ENCODE data around the gene ALG3. TPM values are rescaled to one million over a fixed set of nuclear protein-coding genes. Genes with fewer than 3 reads are reported as not detected.

The ALG3 gene
- 68.5 and 68.8 TPM in 2 replicates for total RNA-seq (2021)
- Bru-seq, nascent RNA = percentile 72 among the genes with signal in this experiment
- BruChase-seq, experiment 1, labeled RNA remaining after a 2-hour chase = percentile 62 among the genes with signal in this experiment
- percentile 77 among the genes with signal in this experiment for BruChase-seq, experiment 2, labeled RNA remaining after a 6-hour chase
- long read RNA-seq, transcript ALG3-205 (9 exons, 1,533 nt) = minor isoform, 5 of 243 reads
- long read RNA-seq, transcript ALG3-201 (9 exons, 1,528 nt) = major isoform, 160 of 243 reads
- long read RNA-seq, partial matches to known transcripts = 8 of 243 reads
- long read RNA-seq, other reads (novel, unspliced or antisense) = 67 of 243 reads

GRCh38 chr3:184248454-184249411 is at the start of gene ALG3:
TSS of gene ALG3 (minus strand) at chr3:184248962. CDS start at chr3:184248940, 22 bp downstream.
- TF ChIP-seq EZH2 (IDR thresholded peaks at IDR 0.05; ENCODE audit: borderline replicate concordance, low read depth, low read length, poor library complexity, severe bottlenecking) (no peak), CTCF (conservative IDR thresholded peaks at IDR 0.05; ENCODE audit: low read depth, low read length) (no peak)
- ChIA-PET CTCF (no interaction called here), POLR2A (ENCODE audit: low non-redundant PET) (no interaction called here)
- no peaks in the 10 kb centered on the region for H3K4me1 ChIP-seq (ENCODE audit: insufficient read depth, low read length, poor library complexity, severe bottlenecking)
- no TSS peak for BruUV-seq (replicated peaks)
- H3K9me3 ChIP-seq (ENCODE audit: low read depth, low read length, poor library complexity, severe bottlenecking) = no peaks in the 10 kb centered on the region
- no peaks in the 10 kb centered on the region for H3K27me3 ChIP-seq (replicated peaks; ENCODE audit: insufficient read depth, low read depth, low read length, poor library complexity)
- H3K4me3 ChIP-seq (ENCODE audit: low read depth, low read length, poor library complexity, severe bottlenecking) = peak within 1 kb of the TSS; percentile 84
- peak; percentile 93 for DNase-seq (ENCODE audit: low spot score)
- H3K36me3 ChIP-seq (ENCODE audit: insufficient read depth, low read length, poor library complexity, severe bottlenecking) = peaks cover 18% of the 10 kb centered on the region
- peak within 1 kb of the TSS; percentile 94 for H3K27ac ChIP-seq (ENCODE audit: low read depth, low read length, poor library complexity, severe bottlenecking)
- intact Hi-C loops (cut with micrococcal nuclease; ENCODE audit: unreplicated experiment) = loop anchor here (2.0 to 5.0 kb wide), 2 partner anchors 116 to 354 kb away; no protein-coding TSS in a partner anchor

GRCh38 chr3:184296616-184297015 is 47.9 kb upstream of the ALG3 start:
- Histone ChIP-seq H3K4me1 (ENCODE audit: insufficient read depth, low read length, poor library complexity, severe bottlenecking) (peaks cover 9% of the 10 kb centered on the region), H3K4me3 (ENCODE audit: low read depth, low read length, poor library complexity, severe bottlenecking) (no peak overlapping the region), H3K27ac (ENCODE audit: low read depth, low read length, poor library complexity, severe bottlenecking) (no peak overlapping the region), H3K9me3 (ENCODE audit: low read depth, low read length, poor library complexity, severe bottlenecking) (no peaks in the 10 kb centered on the region), H3K27me3 (replicated peaks; ENCODE audit: insufficient read depth, low read depth, low read length, poor library complexity) (no peaks in the 10 kb centered on the region), H3K36me3 (ENCODE audit: insufficient read depth, low read length, poor library complexity, severe bottlenecking) (peaks cover 19% of the 10 kb centered on the region)
- no peak for DNase-seq (ENCODE audit: low spot score)
- BruUV-seq (replicated peaks) = no TSS peak
- intact Hi-C loops (cut with micrococcal nuclease; ENCODE audit: unreplicated experiment) = loop anchor here (5.0 kb wide), 1 partner anchor 124 kb away; the partner anchor contains the start of gene AP2M1
- CTCF ChIA-PET = interaction anchor here (0.7 kb wide), 1 partner anchor 14 kb away, joined by 4 read pairs; no protein-coding TSS in a partner anchor
- POLR2A ChIA-PET (ENCODE audit: low non-redundant PET) = no interaction called here
- TF ChIP-seq CTCF (conservative IDR thresholded peaks at IDR 0.05; ENCODE audit: low read depth, low read length) (no peak), EZH2 (IDR thresholded peaks at IDR 0.05; ENCODE audit: borderline replicate concordance, low read depth, low read length, poor library complexity, severe bottlenecking) (no peak)

GRCh38 chr3:184295771-184296170 is 47.0 kb upstream of the ALG3 start:
- H3K9me3 ChIP-seq (ENCODE audit: low read depth, low read length, poor library complexity, severe bottlenecking) = no peaks in the 10 kb centered on the region
- intact Hi-C loops (cut with micrococcal nuclease; ENCODE audit: unreplicated experiment) = loop anchor here (5.0 kb wide), 1 partner anchor 123 kb away; the partner anchor contains the start of gene AP2M1
- no peak overlapping the region for H3K27ac ChIP-seq (ENCODE audit: low read depth, low read length, poor library complexity, severe bottlenecking)
- H3K4me1 ChIP-seq (ENCODE audit: insufficient read depth, low read length, poor library complexity, severe bottlenecking) = peaks cover 8% of the 10 kb centered on the region
- CTCF ChIA-PET = no interaction called here
- POLR2A ChIA-PET (ENCODE audit: low non-redundant PET) = no interaction called here
- peaks cover 10% of the 10 kb centered on the region for H3K36me3 ChIP-seq (ENCODE audit: insufficient read depth, low read length, poor library complexity, severe bottlenecking)
- TF ChIP-seq CTCF (conservative IDR thresholded peaks at IDR 0.05; ENCODE audit: low read depth, low read length) = no peak
- no peak for TF ChIP-seq EZH2 (IDR thresholded peaks at IDR 0.05; ENCODE audit: borderline replicate concordance, low read depth, low read length, poor library complexity, severe bottlenecking)
- H3K4me3 ChIP-seq (ENCODE audit: low read depth, low read length, poor library complexity, severe bottlenecking) = no peak overlapping the region
- H3K27me3 ChIP-seq (replicated peaks; ENCODE audit: insufficient read depth, low read depth, low read length, poor library complexity) = no peaks in the 10 kb centered on the region
- BruUV-seq (replicated peaks) = no TSS peak
- DNase-seq (ENCODE audit: low spot score) = no peak

Data from A673 (cell line).